DOHH2 (cell line): ENCODE results near the gene LRRC25.

Source experiments
- CTCF ChIP-seq: fragments of 200-600 bp; sonication (generic); IDR thresholded peaks from one replicate; pipeline ENCODE4 v1.5.1; 2014; ENCODE audit warnings: antibody characterized with exemption, mild to moderate bottlenecking, low read depth, low read length; ENCODE audit not compliant: poor library complexity, severe bottlenecking
- EZH2phosphoT487 ChIP-seq: fragments of 200-600 bp; sonication (generic); IDR thresholded peaks from 2 replicates; pipeline ENCODE4 v1.6.1; 2017; ENCODE audit warnings: borderline replicate concordance, mild to moderate bottlenecking, antibody characterized with exemption, low read length, moderate library complexity, mixed read lengths

GRCh38 chr19:18440415-18440877 is 43.0 kb upstream of the LRRC25 start:
- TF ChIP-seq CTCF (peak; percentile 53), EZH2phosphoT487 (no peak)
